ENCODE measurements around the gene LRRC43. TPM values are rescaled to one million over a fixed set of nuclear protein-coding genes. Genes with fewer than 3 reads are reported as not detected.

Gene LRRC43
- polyA plus RNA-seq, 2 of the 4 experiments (the other 2 are of a cell fraction) = 0.09 to 0.14 TPM

- peak; percentile 92 for TF ChIP-seq TFCP2L1 (CRISPR knock-in tag; IDR thresholded peaks at IDR 0.05)
- peak; percentile 91; the same call in 1 of the 2 replicates for TF ChIP-seq EHF (CRISPR knock-in tag; IDR thresholded peaks at IDR 0.05)
- TF ChIP-seq HDAC2 (IDR thresholded peaks at IDR 0.05) = no peak
- TF ChIP-seq HOXB5 (CRISPR knock-in tag; IDR thresholded peaks at IDR 0.05) = 0 out of 2 replicates have a peak, but pooled peaks have one; percentile 73
- peak; percentile 87 for TF ChIP-seq MAX (IDR thresholded peaks at IDR 0.05)
- TF ChIP-seq ATOH8 (CRISPR knock-in tag; IDR thresholded peaks at IDR 0.05; ENCODE audit: low read depth) = 0 out of 2 replicates have a peak, but pooled peaks have one; percentile 37
- no peak for TF ChIP-seq FOXS1 (CRISPR knock-in tag; IDR thresholded peaks at IDR 0.05)
- peak; percentile 67; the same call in 1 of the 2 replicates for TF ChIP-seq MYC (IDR thresholded peaks at IDR 0.05; ENCODE audit: borderline replicate concordance, low read length)
- TF ChIP-seq POLR2A (IDR thresholded peaks at IDR 0.05; ENCODE audit: low read length) = peak; percentile 38; the same call in 1 of the 2 replicates
- no peak for TF ChIP-seq EHMT2 (IDR thresholded peaks at IDR 0.05; ENCODE audit: low read depth)
These were observed 43.6 kb downstream of the LRRC43 start (continued) for GRCh38 chr12:122226366-122227125.

GRCh38 chr12:122227341-122227740 lies 44.4 kb downstream of the LRRC43 start:
- H3K4me3 ChIP-seq = no peak overlapping the region
- TF ChIP-seq ZC3H11A (IDR thresholded peaks at IDR 0.05) (no peak), FOSL2 (IDR thresholded peaks at IDR 0.05) (no peak), FOSL2 (CRISPR knock-in tag; IDR thresholded peaks at IDR 0.05) (no peak)

GRCh38 chr12:122228092-122228491 lies 45.2 kb downstream of the LRRC43 start:
- no peak for ATAC-seq
- Histone ChIP-seq H3K4me1 (peaks cover 15% of the 10 kb centered on the region), H3K4me2 (no peak overlapping the region), H3K9me3 (no peaks in the 10 kb centered on the region), H3K27ac (no peak overlapping the region), H3K4me3 (no peak overlapping the region)
- no peak for DNase-seq (ENCODE audit: low read depth in 1 of 2, low spot score in 1 of 2)
- ChIA-PET CTCF (interaction anchor here (1.0 to 1.6 kb wide), 2 partner anchors 12 to 38 kb away, joined by 3 to 4 read pairs; no protein-coding TSS in a partner anchor), POLR2A (no interaction called here)
- 81% methylated on average over 5 of the region's 5 CpGs for WGBS (ENCODE audit: missing lambda C conversion rate)
- no peak for FAIRE-seq
- TF ChIP-seq ESRRA (IDR thresholded peaks at IDR 0.05; ENCODE audit: borderline replicate concordance, low read length) = no peak
- no peak for TF ChIP-seq ZFP36 (IDR thresholded peaks at IDR 0.05; ENCODE audit: borderline replicate concordance, partially characterized antibody)
- TF ChIP-seq, protein P1, sequence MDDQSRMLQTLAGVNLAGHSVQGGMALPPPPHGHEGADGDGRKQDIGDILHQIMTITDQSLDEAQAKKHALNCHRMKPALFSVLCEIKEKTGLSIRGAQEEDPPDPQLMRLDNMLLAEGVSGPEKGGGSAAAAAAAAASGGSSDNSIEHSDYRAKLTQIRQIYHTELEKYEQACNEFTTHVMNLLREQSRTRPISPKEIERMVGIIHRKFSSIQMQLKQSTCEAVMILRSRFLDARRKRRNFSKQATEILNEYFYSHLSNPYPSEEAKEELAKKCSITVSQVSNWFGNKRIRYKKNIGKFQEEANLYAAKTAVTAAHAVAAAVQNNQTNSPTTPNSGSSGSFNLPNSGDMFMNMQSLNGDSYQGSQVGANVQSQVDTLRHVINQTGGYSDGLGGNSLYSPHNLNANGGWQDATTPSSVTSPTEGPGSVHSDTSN (IDR thresholded peaks at IDR 0.05) = no peak

More at GRCh38 chr12:122227341-122227740, 44.4 kb downstream of the LRRC43 start:
- ATAC-seq = no peak
- CTCF ChIA-PET = interaction anchor here (1.0 to 1.7 kb wide), 4 partner anchors 13 to 37 kb away, joined by 3 to 6 read pairs (median 4); partner anchors contain the start of gene B3GNT4
- no peak overlapping the region for H3K27ac ChIP-seq
- H3K4me1 ChIP-seq = peaks cover 15% of the 10 kb centered on the region
- no peak for DNase-seq (ENCODE audit: low read depth in 1 of 2, low spot score in 1 of 2)
- WGBS (ENCODE audit: missing lambda C conversion rate) = 94% methylated on average over 17 of the region's 17 CpGs
- no peak for FAIRE-seq
- no peak overlapping the region for H3K4me2 ChIP-seq
- POLR2A ChIA-PET = no interaction called here
- no peaks in the 10 kb centered on the region for H3K9me3 ChIP-seq

- Histone ChIP-seq H3K4me1 (peaks cover 7% of the 10 kb centered on the region; the same call in 2 of the 3 replicates), H3K9me3 (no peaks in the 10 kb centered on the region), H3K4me3 (no peak overlapping the region), H3K27ac (no peak overlapping the region), H3K4me2 (no peak overlapping the region)
- no peak for TF ChIP-seq MAZ (IDR thresholded peaks at IDR 0.05; ENCODE audit: borderline replicate concordance, low read depth, low read length)
- TF ChIP-seq MAX (IDR thresholded peaks at IDR 0.05) = no peak
- TF ChIP-seq SREBF2 (IDR thresholded peaks at IDR 0.05) = no peak
- TF ChIP-seq ZSCAN20 (CRISPR knock-in tag; IDR thresholded peaks at IDR 0.05) = no peak
- TF ChIP-seq RFX5 (IDR thresholded peaks at IDR 0.05) = no peak
- no peak for TF ChIP-seq ESRRA (IDR thresholded peaks at IDR 0.05; ENCODE audit: borderline replicate concordance, low read length)
- no peak for TF ChIP-seq MAFK (IDR thresholded peaks at IDR 0.05; ENCODE audit: partially characterized antibody)
- no peak for TF ChIP-seq EHF (CRISPR knock-in tag; IDR thresholded peaks at IDR 0.05)
- no peak for TF ChIP-seq NFE2L2 (conservative IDR thresholded peaks at IDR 0.05; ENCODE audit: low read length)
- no peak for TF ChIP-seq KDM1A (IDR thresholded peaks at IDR 0.05; ENCODE audit: low read depth)
- no peak for TF ChIP-seq NPAS2 (CRISPR knock-in tag; IDR thresholded peaks at IDR 0.05; ENCODE audit: borderline replicate concordance)
- no peak for TF ChIP-seq FOSB (CRISPR knock-in tag; IDR thresholded peaks at IDR 0.05)
- no peak for TF ChIP-seq ATOH8 (CRISPR knock-in tag; IDR thresholded peaks at IDR 0.05; ENCODE audit: low read depth)
- TF ChIP-seq RARB (CRISPR knock-in tag; IDR thresholded peaks at IDR 0.05) = no peak
- TF ChIP-seq JUN (IDR thresholded peaks at IDR 0.05) = no peak
- TF ChIP-seq ZNF302 (CRISPR knock-in tag; IDR thresholded peaks at IDR 0.05) = no peak
- TF ChIP-seq ZC3H11A (IDR thresholded peaks at IDR 0.05) = no peak
- TF ChIP-seq, protein P2, sequence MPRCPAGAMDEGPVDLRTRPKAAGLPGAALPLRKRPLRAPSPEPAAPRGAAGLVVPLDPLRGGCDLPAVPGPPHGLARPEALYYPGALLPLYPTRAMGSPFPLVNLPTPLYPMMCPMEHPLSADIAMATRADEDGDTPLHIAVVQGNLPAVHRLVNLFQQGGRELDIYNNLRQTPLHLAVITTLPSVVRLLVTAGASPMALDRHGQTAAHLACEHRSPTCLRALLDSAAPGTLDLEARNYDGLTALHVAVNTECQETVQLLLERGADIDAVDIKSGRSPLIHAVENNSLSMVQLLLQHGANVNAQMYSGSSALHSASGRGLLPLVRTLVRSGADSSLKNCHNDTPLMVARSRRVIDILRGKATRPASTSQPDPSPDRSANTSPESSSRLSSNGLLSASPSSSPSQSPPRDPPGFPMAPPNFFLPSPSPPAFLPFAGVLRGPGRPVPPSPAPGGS (IDR thresholded peaks at IDR 0.05) = no peak
- DNase-seq (ENCODE audit: low read depth in 1 of 2, low spot score in 1 of 2) (no peak), ATAC-seq (no peak), FAIRE-seq (no peak)
- CTCF ChIA-PET = interaction anchor here (0.5 kb wide), 1 partner anchor 19 kb away, joined by 3 read pairs; no protein-coding TSS in a partner anchor
- POLR2A ChIA-PET = no interaction called here
- WGBS (ENCODE audit: missing lambda C conversion rate) = 61% methylated on average over 6 of the region's 6 CpGs
These were observed 47.9 kb downstream of the LRRC43 start for GRCh38 chr12:122230798-122231197.
